Left cardiac atrium (tissue), 4 donors: ENCODE measurements around the gene ADIG. TPM values are rescaled to one million over a fixed set of nuclear protein-coding genes. Genes with fewer than 3 reads are reported as not detected.

Source experiments
- ATAC-seq, 2 donors: fragments of 200-7000 bp; cut with Tn5 transposase; one replicate each; pipeline ENCODE4 v1.9.1; 2020; ENCODE audit warnings: mild to moderate bottlenecking in 2 of 2, moderate library complexity in 2 of 2
- DNase-seq: peaks from one replicate; pipeline ENCODE4 v3.0.0-alpha.2; 2020
- intact Hi-C, 2 donors: fragments of 100-400 bp; cut with DNase I; formaldehyde crosslinking; loops; one replicate each; pipeline versions ENCODE4 v1.14.1 to v1.15.1; 2022 to 2023
- long read RNA-seq: library from polyadenylated mRNA; unstranded; transcript quantifications from one replicate; pipeline ENCODE4 v2.0.0, GENCODE V29; 2021
- total RNA-seq, 2 donors: library from RNA; stranded (reverse); fragmentation: NEBNext Ultra II Directional; extraction: Animal tissue kit (Norgen Biotek cat#: 25700); gene quantifications; one replicate each; pipeline ENCODE4 v1.2.1, GENCODE V29; 2021
- donor health status: DM: no; HTN: yes; CAD: no.
- donor health status: DM: no; HTN: yes; CAD: no; lungs with severe emphysema.
- donor health status: DM: yes; HTN: yes; CAD: no.
- donor health status: Dilated cardiomyopathy.

Gene ADIG
- total RNA-seq: not detected
- long read RNA-seq: 0 reads

DNA sequence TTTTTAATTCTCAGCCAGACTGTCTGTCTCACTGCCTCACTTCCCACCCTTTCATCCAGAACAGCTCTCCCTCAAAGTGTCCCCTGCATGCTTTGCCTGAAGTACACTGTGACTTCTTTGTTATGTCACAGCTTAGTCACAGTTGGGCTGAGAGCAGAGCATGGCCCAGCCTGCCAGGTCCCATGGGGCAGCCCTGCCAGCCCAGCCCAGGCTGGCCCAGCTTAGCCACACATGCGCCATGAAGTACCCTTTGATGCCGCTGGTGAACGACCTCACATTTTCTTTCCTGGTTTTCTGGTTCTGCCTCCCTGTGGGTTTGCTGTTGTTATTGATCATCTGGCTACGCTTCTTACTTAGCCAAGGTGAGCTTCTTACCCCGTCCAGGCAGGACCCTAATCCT is at the start of gene ADIG:
ADIG (plus strand) TSS at position 185 of the 400 bp plus-strand sequence; CDS start at position 239, 54 bp downstream.
- DNase-seq (peak; percentile 40), ATAC-seq (peak; percentile 83 to 89)
- intact Hi-C loops: no loop called here

DNA sequence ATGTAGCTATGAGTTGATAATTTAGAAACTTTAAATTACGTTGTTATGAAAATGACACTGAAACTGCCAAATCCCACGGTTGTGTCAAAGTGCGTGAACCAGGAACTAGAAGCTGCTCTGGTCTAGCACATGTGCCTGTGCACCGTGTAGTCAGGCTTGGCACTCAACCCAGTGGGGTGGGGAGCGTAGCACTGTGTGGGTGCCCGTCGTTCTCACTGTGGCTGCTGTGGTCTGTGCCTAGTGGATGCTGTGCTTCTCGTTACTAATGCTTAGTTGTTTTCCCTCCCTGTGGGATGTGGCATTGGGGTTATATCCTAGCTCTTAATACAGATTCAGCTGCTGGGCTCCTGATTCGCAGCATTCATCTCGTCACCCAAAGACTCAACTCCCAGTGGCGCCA is 46.2 kb upstream of the ADIG start:
- intact Hi-C loops: no loop called here
- DNase-seq (no peak), ATAC-seq (no peak)

DNA sequence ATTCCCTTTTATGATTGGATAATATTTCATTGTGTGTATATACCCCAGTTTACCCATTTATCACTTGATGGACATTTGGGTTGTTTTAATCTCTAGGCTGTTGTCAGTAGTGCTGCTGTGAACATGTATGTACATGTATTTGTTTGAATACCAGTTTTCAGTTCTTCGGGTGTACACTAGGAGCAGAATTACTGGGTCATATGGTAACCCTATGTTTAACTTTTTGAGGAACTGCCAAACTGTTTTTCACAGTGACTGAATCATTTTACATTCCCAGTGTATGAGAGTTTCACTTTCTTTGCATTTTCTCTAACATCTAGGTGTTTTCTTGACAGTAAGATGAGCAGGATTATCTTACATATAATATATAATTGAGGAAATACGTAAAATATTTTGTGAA is 44.7 kb upstream of the ADIG start:
- DNase-seq (no peak), ATAC-seq (no peak)
- intact Hi-C loops: no loop called here

DNA sequence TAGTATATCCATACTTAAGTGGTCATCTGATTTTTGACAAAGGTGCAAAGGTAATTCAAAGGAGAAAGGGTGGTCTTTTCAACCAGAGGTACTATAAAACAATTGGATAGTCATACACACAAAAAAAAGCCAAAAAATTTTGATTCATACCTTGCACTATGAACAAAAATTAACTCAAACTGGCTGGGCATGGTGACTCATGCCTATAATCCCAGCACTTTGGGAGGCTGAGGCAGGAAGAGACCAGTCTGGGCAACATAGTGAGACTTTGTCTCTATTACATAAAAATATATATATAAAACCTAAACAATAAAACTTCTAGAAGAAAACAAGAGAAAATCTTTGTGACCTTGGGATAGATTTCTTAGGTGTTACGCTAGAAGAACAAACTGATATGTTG is 43.8 kb upstream of the ADIG start:
- intact Hi-C loops: no loop called here
- DNase-seq (no peak), ATAC-seq (no peak)

DNA sequence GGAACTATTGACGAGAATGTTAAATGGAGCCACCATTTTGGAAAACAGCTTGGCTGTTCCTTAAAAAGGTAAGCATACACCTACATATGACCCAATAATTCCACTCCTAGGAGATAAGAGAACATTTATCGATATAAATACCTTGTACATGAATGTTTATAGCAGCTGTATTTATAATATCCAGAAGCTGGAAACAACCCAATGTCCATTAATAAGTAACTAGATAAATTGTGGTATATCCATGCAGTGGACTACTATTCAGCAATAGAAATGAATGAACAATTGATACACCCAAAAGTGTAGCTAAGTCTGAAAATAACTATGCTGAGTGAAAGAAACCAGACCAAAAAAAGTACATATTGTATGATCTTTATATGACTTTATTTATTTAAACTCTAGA is 42.2 kb upstream of the ADIG start:
- DNase-seq (no peak), ATAC-seq (no peak)
- intact Hi-C loops: no loop called here

DNA sequence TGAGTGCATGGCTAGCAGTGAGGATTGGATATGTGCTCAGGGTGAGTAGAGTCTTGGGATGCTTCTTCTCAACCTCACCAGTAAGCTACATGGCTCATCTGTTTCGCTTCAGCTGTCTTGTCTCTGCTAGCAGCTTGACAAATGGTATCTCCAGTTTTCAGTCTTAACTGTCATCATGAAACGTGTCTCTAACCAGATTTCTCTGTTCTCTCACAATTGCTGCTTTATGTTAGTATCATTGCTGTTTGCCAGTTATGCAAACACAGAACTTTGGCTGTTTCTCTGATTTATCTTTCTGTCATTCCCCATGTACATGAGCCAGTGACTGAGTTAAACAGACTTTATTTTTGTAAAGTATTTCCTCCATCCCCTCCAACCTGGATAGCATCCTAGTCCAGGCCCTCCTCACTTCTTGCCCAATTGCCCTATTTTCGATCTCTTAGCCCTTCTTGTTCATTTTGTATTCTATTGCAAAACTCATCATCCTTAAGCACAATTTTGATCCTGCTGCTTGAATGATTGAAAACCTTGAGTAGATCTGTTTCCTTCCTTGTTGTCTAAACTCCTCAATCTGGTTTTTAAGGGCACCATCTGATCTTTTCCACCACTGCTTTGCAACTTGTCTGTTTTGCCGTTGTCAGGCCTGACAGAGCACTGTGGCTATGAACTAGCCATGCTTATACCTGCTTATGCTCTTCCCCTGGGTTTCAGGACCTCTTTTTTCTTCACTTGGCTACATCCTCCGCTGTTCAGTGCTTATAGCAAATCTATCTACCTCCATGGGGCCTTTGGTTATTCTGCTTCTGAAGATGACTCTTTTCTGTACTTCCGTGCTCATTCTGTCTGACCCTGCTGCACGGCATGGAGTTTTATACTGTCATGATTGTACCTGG is 37.7 kb upstream of the ADIG start:
- DNase-seq (no peak), ATAC-seq (no peak)
- intact Hi-C loops: no loop called here

DNA sequence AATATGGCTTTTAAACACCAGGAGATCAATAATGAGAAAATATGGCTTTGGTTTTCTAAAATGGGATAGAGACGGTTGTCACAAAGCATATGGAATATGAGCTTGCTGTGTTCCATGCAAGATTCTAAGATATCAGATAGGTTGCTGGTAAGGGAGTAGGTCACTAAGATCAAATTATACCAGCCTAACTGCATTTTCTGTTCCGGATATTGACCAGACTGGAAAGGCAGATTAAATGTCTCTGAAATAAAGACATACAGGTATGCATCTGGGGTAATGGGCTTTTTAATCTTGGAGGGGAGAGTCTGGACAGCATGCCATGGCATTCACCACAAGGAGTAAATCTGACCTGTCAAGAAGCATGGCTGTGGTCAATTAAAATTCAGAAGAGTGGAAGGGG is 35.2 kb upstream of the ADIG start:
- ATAC-seq: no peak
- no peak for DNase-seq
- intact Hi-C loops: no loop called here

DNA sequence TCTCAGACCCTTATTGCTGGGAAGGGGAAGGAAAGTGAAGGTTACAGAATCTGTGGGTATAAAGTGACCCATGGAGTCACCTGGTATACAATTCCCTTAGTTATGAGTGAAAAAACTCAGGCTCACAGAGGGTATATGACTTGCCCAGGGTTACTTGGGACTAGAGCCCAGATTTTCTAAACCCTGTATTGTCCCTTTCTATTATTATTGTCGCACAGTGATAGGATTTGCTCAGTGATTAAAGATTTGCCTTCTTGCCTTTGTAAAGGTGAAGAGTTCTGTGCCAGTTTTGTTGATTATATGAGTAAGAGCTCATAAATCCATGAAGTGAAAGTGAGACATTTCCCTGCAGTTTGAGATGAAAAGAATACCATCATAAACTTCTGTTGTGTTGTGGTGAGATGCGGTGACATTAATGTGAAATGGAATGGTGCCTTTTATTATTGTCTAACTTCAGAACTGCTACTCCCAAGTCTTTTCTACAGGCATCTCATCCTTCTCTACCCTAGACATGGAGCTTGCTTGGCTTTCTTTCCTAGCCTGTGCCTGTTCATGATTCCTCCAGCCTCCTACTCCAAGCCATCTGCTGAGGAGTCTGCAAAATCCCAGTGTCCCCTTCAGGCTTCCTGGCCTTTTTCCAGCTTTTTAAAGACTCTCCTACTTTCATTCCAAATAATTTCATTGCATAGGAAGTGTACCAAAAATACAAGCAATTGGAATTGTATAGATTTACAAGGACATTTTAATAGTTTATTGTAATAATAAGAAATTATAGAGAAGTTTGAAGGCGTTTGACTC is 33.5 kb upstream of the ADIG start:
- DNase-seq: no peak
- ATAC-seq: no peak

DNA sequence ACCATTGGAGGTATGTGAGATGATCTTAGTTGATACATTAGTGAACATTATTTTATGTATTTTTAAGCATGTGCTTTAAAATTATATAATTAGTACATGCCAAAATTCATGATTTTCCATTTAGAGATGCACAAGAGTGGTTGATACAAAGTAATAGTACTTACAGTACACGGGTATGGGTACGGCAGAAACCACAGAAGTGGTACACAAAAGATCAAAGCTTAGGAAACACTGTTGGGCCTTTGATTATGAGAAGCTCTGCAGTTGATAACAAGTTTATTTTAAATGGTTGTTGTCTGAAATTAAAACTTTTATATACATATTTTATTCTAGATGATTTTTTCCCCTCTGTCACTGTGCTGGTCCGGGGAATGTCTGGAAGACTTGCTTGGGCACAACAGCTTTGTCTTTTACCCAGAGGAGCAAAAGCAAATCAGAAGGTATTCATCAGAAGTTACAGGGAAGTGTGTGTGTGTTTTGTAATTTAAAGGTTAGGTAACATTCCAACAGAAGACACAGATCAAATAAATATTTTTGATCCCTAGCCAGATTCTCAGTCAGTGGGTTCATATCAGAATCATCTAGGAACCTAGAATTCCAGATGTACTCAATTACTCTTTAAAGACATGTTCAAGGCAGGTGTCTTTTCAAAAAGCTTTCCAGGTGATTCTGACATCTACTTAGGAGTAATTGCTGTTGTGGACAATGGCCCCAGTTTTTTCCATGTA is 32.5 kb upstream of the ADIG start:
- intact Hi-C loops: no loop called here
- DNase-seq (no peak), ATAC-seq (no peak)

More for the DNA sequence above, 33.5 kb upstream of the ADIG start:
- intact Hi-C loops: no loop called here

DNA sequence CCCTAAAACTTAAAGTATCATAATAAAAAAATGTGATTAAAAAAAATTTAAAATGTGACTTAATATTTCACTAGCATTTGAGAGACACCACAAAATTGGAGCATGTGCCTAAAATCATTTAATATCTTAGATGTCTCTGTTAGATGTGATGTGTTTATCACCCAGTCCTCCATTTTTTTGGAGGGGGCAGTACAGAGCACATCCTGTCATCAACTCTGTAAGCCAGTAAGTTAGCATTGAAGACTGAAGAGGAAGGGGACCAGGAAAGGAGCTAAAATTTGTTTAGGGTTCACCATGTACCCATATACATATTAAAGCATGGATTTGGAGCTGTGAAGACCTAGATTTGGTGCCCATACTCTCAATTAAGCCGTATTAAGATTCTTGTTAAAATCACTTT is 30.7 kb upstream of the ADIG start:
- ATAC-seq (no peak), DNase-seq (no peak)
- intact Hi-C loops: no loop called here

DNA sequence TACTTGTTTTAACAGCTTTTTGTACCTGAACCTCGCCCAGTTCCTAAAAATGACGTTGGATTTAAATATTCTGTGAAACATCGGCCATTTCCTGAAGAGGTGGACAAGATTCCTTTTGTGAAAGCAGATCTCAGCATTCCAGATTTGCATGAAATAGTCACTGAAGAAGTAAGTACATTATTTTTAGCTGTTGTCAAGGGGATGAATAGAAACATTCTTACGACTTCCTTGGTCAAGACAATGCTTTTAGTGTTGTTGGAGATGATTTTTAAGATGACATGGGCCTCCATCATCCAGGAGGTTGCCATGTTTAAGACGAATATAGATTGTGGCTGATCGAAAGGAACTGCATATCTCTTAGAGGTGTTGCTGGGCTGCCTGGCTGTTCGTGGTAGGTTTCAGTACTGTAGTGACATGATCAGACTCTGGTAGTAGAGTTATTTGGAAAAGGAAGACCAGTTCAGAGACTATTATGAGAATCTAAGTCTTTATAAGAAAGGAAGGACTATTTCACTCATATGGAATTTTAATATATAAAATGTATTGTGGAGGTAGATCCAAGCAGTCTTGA is 29.9 kb upstream of the ADIG start:
- DNase-seq (no peak), ATAC-seq (no peak)
- intact Hi-C loops: no loop called here

DNA sequence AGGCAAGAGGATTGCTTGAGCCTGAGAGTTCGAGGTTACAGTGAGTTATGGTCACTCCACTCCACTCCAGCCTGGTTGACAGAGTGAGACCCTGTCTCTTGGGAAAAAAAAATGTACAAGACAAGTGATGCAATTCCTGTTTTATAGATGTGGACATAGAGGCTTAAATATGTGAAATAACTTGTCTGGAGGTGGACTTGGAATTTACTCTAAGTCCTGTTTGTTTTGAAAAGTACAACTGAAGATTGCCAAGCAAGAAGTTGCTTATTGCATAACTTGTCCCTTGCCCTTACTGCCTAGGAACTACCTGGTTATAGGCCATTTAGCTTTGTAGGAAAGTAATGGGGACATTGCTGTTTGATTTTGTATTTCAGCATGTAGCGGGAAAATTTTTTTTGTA is 26.0 kb upstream of the ADIG start:
- ATAC-seq (no peak), DNase-seq (no peak)
- intact Hi-C loops: no loop called here

DNA sequence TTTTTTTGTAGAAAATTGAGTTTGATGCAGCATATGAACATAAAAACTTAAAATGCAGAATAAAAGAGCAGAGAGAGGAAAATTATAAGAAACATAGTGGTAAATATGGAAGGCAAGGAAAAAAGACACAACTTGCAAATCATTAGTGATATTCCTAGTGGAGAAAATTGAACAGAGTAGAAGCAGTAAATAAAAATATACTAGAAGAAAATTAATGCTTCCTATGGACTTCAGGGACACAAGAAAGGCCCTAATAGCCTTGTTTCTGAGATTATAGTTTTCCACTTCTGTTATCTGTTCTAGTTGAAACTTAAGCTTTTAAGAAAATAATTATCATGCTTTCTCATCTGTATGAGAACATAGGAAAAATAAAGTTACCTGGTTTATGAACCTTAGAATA is 25.6 kb upstream of the ADIG start:
- no peak for DNase-seq
- no peak for ATAC-seq
- intact Hi-C loops: no loop called here

DNA sequence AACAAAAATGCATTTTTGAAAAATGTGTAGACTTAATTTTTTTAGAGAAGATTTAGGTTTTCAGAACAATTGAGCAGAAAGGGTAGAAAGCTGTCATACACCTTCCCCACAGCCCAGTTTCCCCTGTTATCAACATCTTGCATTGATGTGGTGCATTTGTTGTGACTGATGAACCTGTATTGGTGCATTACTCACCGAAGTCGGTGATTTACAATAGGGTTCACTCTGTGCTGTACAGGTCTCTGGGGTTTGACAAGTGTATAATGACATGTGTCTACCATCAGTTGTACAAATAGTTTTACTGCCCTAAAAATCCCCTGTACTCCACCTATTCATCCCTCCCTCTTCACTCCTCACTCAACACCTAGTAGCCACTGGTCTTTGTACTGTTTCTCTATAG is 23.8 kb upstream of the ADIG start:
- no peak for ATAC-seq
- intact Hi-C loops: no loop called here
- no peak for DNase-seq

DNA sequence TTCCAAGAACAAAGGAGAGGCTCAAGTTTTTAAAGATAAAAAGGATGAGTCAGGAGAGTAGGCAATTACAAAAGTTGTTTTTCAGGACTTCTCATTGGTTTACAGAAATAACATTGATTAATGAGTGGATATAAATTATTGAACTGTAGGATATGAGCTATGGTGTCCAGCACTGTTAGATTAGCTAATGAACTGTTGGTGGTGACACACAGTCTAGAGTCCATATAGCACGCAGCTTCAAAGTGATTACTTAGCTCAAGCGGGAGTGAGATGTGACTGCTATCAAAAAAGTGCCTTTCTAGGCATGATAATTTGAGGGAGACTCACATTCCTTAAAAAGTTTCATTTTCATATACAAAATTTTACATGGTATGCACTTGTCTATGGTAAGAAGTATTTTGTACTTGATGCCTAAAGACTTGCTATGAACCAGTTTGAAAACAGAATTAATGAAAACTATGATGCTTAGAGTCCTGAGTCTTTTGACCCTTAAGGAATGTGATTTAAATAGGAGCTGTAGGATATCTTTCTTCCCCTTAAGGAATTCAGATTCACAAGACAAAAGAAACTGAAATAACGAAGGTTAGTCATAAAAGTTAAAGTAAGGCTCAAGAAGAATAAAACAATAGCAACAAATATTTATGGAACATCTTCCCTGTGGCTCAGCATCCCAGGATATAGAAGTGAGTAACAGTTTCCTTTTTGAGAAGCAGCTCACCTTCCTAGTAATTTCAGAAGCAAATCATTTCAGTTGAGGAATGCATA is 22.2 kb upstream of the ADIG start:
- DNase-seq (no peak), ATAC-seq (no peak)
- intact Hi-C loops: no loop called here

DNA sequence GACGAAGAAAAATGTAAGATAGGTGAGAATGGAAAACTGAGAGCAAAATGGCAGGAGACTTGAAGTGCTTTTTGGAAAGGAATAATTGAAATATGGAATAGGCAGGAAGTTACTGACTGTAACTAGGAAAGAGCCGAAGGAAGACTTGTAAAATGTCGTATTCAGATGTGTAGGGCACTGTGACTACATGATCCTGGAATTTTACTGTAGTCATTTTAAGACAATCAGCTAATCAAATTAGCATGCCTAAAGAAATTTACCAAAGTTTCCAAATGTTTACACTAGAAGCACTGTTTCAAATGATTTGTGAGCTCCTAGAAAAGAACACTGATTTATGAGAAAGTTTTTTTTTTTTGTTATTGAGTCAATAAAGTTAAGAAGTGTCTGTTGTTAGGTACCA is 21.2 kb upstream of the ADIG start:
- DNase-seq: no peak
- no peak for ATAC-seq
- intact Hi-C loops: no loop called here

DNA sequence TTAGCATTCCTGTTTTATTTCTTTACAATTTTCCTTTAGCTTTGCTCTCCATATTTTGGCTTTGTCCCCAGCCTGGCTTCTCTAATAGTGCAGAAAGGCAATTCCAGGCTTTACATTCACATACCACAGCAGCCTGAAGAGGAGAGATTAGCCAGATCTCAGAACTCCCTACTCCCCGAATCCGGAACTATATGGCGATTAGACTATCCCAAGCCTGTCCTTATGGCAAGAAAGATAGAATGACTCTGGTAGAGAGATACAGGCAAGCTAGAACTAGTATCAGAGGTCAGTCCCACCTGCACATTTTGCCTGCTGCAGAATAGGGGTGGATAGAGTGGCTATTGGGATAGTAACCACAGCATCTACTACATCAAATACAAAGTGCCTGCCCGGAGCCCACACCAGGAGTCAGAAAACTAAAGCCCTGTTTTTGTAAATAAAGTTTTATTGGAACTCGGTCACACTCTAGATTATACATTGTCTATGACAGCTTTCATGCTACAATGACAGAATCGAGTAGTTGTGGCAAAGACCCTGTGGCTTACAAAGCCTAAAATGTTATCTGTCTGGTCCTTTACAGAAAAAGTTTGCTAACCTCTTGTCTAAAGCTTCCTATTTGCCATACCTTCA is 17.1 kb upstream of the ADIG start:
- intact Hi-C loops: no loop called here
- ATAC-seq (no peak), DNase-seq (no peak)

DNA sequence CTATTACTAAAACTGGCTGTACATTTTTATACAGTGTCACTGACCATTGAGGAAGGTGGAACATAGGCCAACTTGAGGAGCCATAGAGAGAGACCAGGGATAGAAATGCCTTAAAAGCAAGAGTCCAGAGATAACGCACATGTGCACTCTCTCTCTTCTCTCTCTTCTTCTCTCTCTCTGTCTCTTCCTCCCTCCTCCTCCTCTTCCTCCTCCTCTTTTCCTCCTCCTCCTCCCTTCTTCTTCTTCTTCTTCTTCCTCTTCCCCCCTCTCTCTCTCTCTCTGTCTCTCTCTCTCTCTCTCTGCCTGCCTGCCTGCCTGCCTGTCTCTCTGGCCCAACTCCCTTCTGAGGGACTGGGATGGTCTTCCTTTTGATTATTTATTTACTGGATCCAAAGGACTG is 16.3 kb upstream of the ADIG start:
- DNase-seq (no peak), ATAC-seq (no peak)
- intact Hi-C loops: no loop called here
